SK-N-SH (cell line): ENCODE measurements around the gene DCTN4. TPM values are rescaled to one million over a fixed set of nuclear protein-coding genes. Genes with fewer than 3 reads are reported as not detected.

Experiments
- CTCF ChIA-PET: fragments of 300-600, 350-600 bp; formaldehyde crosslinking; extraction: SDS; loops from one replicate; lab custom pipeline; 2021; lab: Yijun Ruan, JAX
- POLR2A ChIA-PET: fragments of 350-600 bp; sonication (Branson Sonifier 250); formaldehyde crosslinking; extraction: SDS; loops from one replicate; lab custom pipeline; 2020; ENCODE audit warnings: antibody characterized with exemption, inconsistent platforms; lab: Yijun Ruan, JAX
- DNase-seq: peaks from one replicate; pipeline ENCODE4 v3.0.0; 2012
- H2AFZ ChIP-seq: fragments of 200-600 bp; sonication (generic); 2 replicates; pipeline ENCODE4 v1.8.1; 2016; ENCODE audit warnings: antibody characterized with exemption, mild to moderate bottlenecking, low read depth
- H3F3A ChIP-seq: fragments of 200-600 bp; sonication (generic); replicated peaks from 2 replicates; pipeline ENCODE3; 2016; ENCODE audit warnings: antibody characterized with exemption, mild to moderate bottlenecking; ENCODE audit not compliant: insufficient read depth
- H3K27ac ChIP-seq, 2 experiments: fragments of 200-500 bp in 1 of 2; fragments of 200-600 bp in 1 of 2; sonication (Bioruptor generic) in 1 of 2; sonication (generic), shearing (Covaris generic) in 1 of 2; 2 replicates each; pipeline versions ENCODE4 v1.5.1 to v1.6.1; 2014 to 2016; ENCODE audit warnings: low read depth in 2 of 2, inconsistent platforms in 1 of 2, low read length in 1 of 2, mild to moderate bottlenecking in 1 of 2, mixed read lengths in 1 of 2
- H3K27me3 ChIP-seq: fragments of 200-600 bp; sonication (generic), shearing (Covaris generic); 2 replicates; pipeline ENCODE4 v1.6.1; 2016; ENCODE audit warnings: mixed run types; ENCODE audit not compliant: insufficient read depth
- H3K36me3 ChIP-seq, 2 experiments: fragments of 200-500 bp in 1 of 2; fragments of 200-600 bp in 1 of 2; sonication (Bioruptor generic) in 1 of 2; sonication (generic) in 1 of 2; replicated peaks in 1 of 2; 2 replicates each; pipeline versions ENCODE3 to v1.5.1; 2014 to 2016; ENCODE audit warnings: low read length in 1 of 2, mild to moderate bottlenecking in 1 of 2; ENCODE audit not compliant: insufficient read depth in 2 of 2, control insufficient read depth in 1 of 2
- H3K4me1 ChIP-seq, 2 experiments: fragments of 200-500 bp in 1 of 2; fragments of 200-600 bp in 1 of 2; sonication (Bioruptor generic) in 1 of 2; sonication (generic), shearing (Covaris generic) in 1 of 2; 2 replicates each; pipeline versions ENCODE4 v1.5.1 to v1.6.1; 2014 to 2016; ENCODE audit warnings: low read depth in 1 of 2, low read length in 1 of 2, mixed run types in 1 of 2; ENCODE audit not compliant: insufficient read depth in 2 of 2, control insufficient read depth in 1 of 2
- H3K4me2 ChIP-seq: fragments of 200-600 bp; sonication (generic), shearing (Covaris generic); 2 replicates; pipeline ENCODE4 v1.6.1; 2017; ENCODE audit warnings: mixed run types
- H3K4me3 ChIP-seq, 2 experiments: fragments of 200-500 bp in 1 of 2; fragments of 200-600 bp in 1 of 2; sonication (Bioruptor generic) in 1 of 2; sonication (generic), shearing (Covaris generic) in 1 of 2; 2 replicates each; pipeline versions ENCODE4 v1.5.1 to v1.8.1; 2014 to 2016; ENCODE audit warnings: low read depth in 2 of 2, inconsistent platforms in 1 of 2, low read length in 1 of 2, mild to moderate bottlenecking in 1 of 2, mixed read lengths in 1 of 2, moderate library complexity in 1 of 2
- H3K79me2 ChIP-seq: fragments of 200-600 bp; sonication (generic); 2 replicates; pipeline ENCODE4 v1.8.1; 2017; ENCODE audit warnings: mild to moderate bottlenecking; ENCODE audit not compliant: insufficient read depth
- H3K9ac ChIP-seq: fragments of 200-600 bp; sonication (generic); 2 replicates; pipeline ENCODE4 v1.6.1; 2017; ENCODE audit warnings: mixed run types
- H3K9me2 ChIP-seq: fragments of 200-600 bp; sonication (generic); 2 replicates; pipeline ENCODE4 v1.6.1; 2017; ENCODE audit warnings: mixed run types
- H3K9me3 ChIP-seq: fragments of 200-600 bp; sonication (generic); 2 replicates; pipeline ENCODE4 v1.6.1; 2017; ENCODE audit warnings: mixed run types, mild to moderate bottlenecking, moderate library complexity
- H4K20me1 ChIP-seq: fragments of 200-600 bp; sonication (generic); 2 replicates; pipeline ENCODE4 v1.6.1; 2017; ENCODE audit warnings: mild to moderate bottlenecking, mixed run types; ENCODE audit not compliant: insufficient read depth
- CHD2 ChIP-seq: fragments of 150-350 bp; IDR thresholded peaks from 2 replicates; pipeline ENCODE4 v1.6.1; 2018; ENCODE audit warnings: low read length; ENCODE audit not compliant: partially characterized antibody
- EP300 ChIP-seq, 2 experiments: IDR thresholded peaks; 2 replicates each; pipeline versions ENCODE4 v1.4.0 to v1.6.1; 2012; ENCODE audit warnings: borderline replicate concordance in 1 of 2, low read depth in 1 of 2, low read length in 1 of 2
- FOSL2 ChIP-seq: IDR thresholded peaks from 2 replicates; pipeline ENCODE4 v1.4.0; 2012; ENCODE audit warnings: low read depth, mild to moderate bottlenecking, moderate library complexity, borderline replicate concordance
- GABPA ChIP-seq: IDR thresholded peaks from 2 replicates; pipeline ENCODE4 v1.4.0; 2012; ENCODE audit warnings: low read depth, mild to moderate bottlenecking
- GATA2 ChIP-seq: sonication (generic); formaldehyde crosslinking; IDR thresholded peaks from 2 replicates; pipeline ENCODE4 v1.5.0; 2020; ENCODE audit warnings: mild to moderate bottlenecking, missing genetic modification reagents
- JUND ChIP-seq: IDR thresholded peaks from 2 replicates; pipeline ENCODE4 v1.4.0; 2012
- MEF2A ChIP-seq: IDR thresholded peaks from 2 replicates; pipeline ENCODE4 v1.4.0; 2012; ENCODE audit warnings: low read depth, borderline replicate concordance
- MXI1 ChIP-seq: IDR thresholded peaks from 2 replicates; pipeline ENCODE4 v1.6.1; 2012; ENCODE audit warnings: mild to moderate bottlenecking, low read depth, low read length, improper control_type of control experiment
- NFIC ChIP-seq: IDR thresholded peaks from 2 replicates; pipeline ENCODE4 v1.4.0; 2012; ENCODE audit warnings: borderline replicate concordance
- POLR2AphosphoS5 ChIP-seq: IDR thresholded peaks from 2 replicates; pipeline ENCODE4 v1.6.1; 2012; ENCODE audit warnings: low read depth, low read length
- RAD21 ChIP-seq: IDR thresholded peaks from 2 replicates; pipeline ENCODE4 v1.6.1; 2012; ENCODE audit warnings: mild to moderate bottlenecking, low read length
- RCOR1 ChIP-seq: fragments of 150-350 bp; IDR thresholded peaks from 2 replicates; pipeline ENCODE4 v1.6.1; 2017; ENCODE audit warnings: antibody characterized with exemption, low read length
- RFX5 ChIP-seq: IDR thresholded peaks from 2 replicates; pipeline ENCODE4 v1.6.1; 2012; ENCODE audit warnings: mild to moderate bottlenecking, improper control_type of control experiment, low read length
- RXRA ChIP-seq: IDR thresholded peaks from 2 replicates; pipeline ENCODE4 v1.4.0; 2012; ENCODE audit warnings: low read depth, mild to moderate bottlenecking, borderline replicate concordance
- SIN3A ChIP-seq: IDR thresholded peaks from 2 replicates; pipeline ENCODE4 v1.6.1; 2012; ENCODE audit warnings: low read depth, mild to moderate bottlenecking, low read length, moderate library complexity, borderline replicate concordance
- SMC3 ChIP-seq: IDR thresholded peaks from 2 replicates; pipeline ENCODE4 v1.6.1; 2012; ENCODE audit warnings: low read depth, low read length, improper control_type of control experiment
- TCF12 ChIP-seq: IDR thresholded peaks from 2 replicates; pipeline ENCODE4 v1.4.0; 2012
- TEAD4 ChIP-seq: IDR thresholded peaks from 2 replicates; pipeline ENCODE4 v1.4.0; 2012; ENCODE audit warnings: mild to moderate bottlenecking, borderline replicate concordance; ENCODE audit not compliant: insufficient read depth
- WGBS: methylation state at CpG from one replicate; pipeline ENCODE4 v1.1.6; 2017; ENCODE audit warnings: low lambda C conversion rate; 5-methylcytosine and 5-hydroxymethylcytosine counted together
- polyA plus RNA-seq, 3 experiments: library from polyadenylated mRNA; depleted of rRNA; stranded (reverse); fragments of >200 nt; gene quantifications; 2 replicates each; pipeline ENCODE4 v1.2.3, GENCODE V29; 2012
- TF ChIP-seq, protein P1 (sequence below): fragments of 200-600 bp; sonication (generic); IDR thresholded peaks from 2 replicates; pipeline ENCODE4 v1.6.1; 2017; ENCODE audit warnings: antibody characterized with exemption, mild to moderate bottlenecking, moderate library complexity
- TF ChIP-seq, protein P2 (sequence below): IDR thresholded peaks from 2 replicates; pipeline ENCODE4; 2012
- TF ChIP-seq, protein P3 (sequence below): IDR thresholded peaks from 2 replicates; pipeline ENCODE4 v1.4.0; 2012; ENCODE audit warnings: low read depth, borderline replicate concordance
- TF ChIP-seq, protein P4 (sequence below): fragments of 150-350 bp; IDR thresholded peaks from 2 replicates; pipeline ENCODE4 v1.6.1; 2016; ENCODE audit warnings: mild to moderate bottlenecking, low read depth, low read length

DCTN4 gene
- polyA plus RNA-seq, 1 of the 3 experiments (the other 2 are of a cell fraction), result 22.8 TPM

DNA sequence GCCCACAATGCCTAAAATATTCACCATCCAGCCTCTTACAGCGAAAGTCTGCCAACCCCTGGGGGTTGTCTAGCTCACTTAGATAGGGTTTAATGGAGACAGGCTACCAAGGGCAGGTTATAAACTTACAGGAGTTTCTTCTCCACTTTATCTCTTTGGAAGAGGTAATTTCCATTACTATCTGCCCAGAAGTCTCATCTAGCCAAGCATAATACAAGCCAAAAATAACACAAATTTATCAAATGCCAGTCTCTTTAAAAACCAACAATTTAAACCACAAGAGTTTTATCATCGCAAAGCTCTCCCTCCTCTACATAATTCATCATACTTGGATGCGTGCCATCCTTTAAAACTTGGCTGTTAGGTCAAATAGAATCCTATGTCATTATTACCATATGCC is 64.2 kb downstream of the DCTN4 start:
- H3K9ac ChIP-seq, result no peak overlapping the region
- CTCF ChIA-PET, result interaction anchor here (0.8 kb wide), 1 partner anchor 74 kb away, joined by 3 read pairs; no protein-coding TSS in a partner anchor
- POLR2A ChIA-PET, result no interaction called here

DNA sequence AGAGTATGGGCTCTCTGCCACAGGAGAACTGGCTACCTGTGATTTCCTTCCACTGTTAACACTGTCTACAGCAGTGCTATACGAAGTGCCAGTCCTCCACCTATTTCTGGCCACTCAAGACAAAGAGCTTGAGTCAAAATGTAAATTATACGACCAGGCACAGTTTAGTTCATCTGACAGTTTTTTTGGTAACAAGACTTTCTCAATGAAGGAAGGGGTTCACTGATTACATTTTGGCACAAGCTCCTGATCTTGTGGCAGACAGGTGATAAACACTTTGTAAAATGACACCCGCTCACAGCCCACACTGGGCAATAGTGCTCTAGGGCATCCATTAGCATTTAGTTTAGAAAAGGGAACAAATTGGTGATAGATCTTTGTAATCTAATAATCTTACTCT is 66.5 kb downstream of the DCTN4 start:
- WGBS, result 91% methylated on average over 3 of the region's 3 CpGs
- TF ChIP-seq, protein P1, sequence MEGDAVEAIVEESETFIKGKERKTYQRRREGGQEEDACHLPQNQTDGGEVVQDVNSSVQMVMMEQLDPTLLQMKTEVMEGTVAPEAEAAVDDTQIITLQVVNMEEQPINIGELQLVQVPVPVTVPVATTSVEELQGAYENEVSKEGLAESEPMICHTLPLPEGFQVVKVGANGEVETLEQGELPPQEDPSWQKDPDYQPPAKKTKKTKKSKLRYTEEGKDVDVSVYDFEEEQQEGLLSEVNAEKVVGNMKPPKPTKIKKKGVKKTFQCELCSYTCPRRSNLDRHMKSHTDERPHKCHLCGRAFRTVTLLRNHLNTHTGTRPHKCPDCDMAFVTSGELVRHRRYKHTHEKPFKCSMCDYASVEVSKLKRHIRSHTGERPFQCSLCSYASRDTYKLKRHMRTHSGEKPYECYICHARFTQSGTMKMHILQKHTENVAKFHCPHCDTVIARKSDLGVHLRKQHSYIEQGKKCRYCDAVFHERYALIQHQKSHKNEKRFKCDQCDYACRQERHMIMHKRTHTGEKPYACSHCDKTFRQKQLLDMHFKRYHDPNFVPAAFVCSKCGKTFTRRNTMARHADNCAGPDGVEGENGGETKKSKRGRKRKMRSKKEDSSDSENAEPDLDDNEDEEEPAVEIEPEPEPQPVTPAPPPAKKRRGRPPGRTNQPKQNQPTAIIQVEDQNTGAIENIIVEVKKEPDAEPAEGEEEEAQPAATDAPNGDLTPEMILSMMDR, result no peak
- no peak for TF ChIP-seq RAD21
- TF ChIP-seq SIN3A, result no peak
- no peak for TF ChIP-seq GABPA
- TF ChIP-seq FOSL2, result no peak
- TF ChIP-seq, protein P2, sequence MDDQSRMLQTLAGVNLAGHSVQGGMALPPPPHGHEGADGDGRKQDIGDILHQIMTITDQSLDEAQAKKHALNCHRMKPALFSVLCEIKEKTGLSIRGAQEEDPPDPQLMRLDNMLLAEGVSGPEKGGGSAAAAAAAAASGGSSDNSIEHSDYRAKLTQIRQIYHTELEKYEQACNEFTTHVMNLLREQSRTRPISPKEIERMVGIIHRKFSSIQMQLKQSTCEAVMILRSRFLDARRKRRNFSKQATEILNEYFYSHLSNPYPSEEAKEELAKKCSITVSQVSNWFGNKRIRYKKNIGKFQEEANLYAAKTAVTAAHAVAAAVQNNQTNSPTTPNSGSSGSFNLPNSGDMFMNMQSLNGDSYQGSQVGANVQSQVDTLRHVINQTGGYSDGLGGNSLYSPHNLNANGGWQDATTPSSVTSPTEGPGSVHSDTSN, result no peak
- no peak for TF ChIP-seq RXRA
- no peak for TF ChIP-seq GATA2 (CRISPR knock-in tag)
- TF ChIP-seq SMC3, result no peak
- TF ChIP-seq CHD2, result no peak
- TF ChIP-seq RCOR1, result no peak

More for the DNA sequence above, 64.2 kb downstream of the DCTN4 start:
- Histone ChIP-seq H3K36me3 (peaks cover 82 to 85% of the 10 kb centered on the region in 2 experiments), H2AFZ (no peak overlapping the region), H3K4me2 (peak overlapping the region; percentile 38; the same call in 1 of the 2 replicates), H4K20me1 (peaks cover 29% of the 10 kb centered on the region), H3F3A (peaks cover 25% of the 10 kb centered on the region), H3K27ac (peak overlapping the region in 1 of 2 experiments; percentile 44; a peak in 2 of 4 replicates), H3K27me3 (no peaks in the 10 kb centered on the region), H3K9me2 (no peaks in the 10 kb centered on the region), H3K4me1 (peaks cover 4 to 8% of the 10 kb centered on the region in 2 experiments), H3K9me3 (no peaks in the 10 kb centered on the region), H3K79me2 (peaks cover 16% of the 10 kb centered on the region), H3K4me3 (no peak overlapping the region)
- WGBS, result 48% methylated on average over 3 of the region's 3 CpGs
- DNase-seq, result no peak
- TF ChIP-seq RFX5 (no peak), TCF12 (peak; percentile 86), JUND (peak; percentile 75), EP300 (IDR thresholded peaks at IDR 0.05; ENCODE audit: borderline replicate concordance in 1 of 2, low read depth in 1 of 2, low read length in 1 of 2) (peak in 1 of 2 experiments; percentile 79; a peak in 1 of 4 replicates), NFIC (peak; percentile 97), POLR2AphosphoS5 (peak; percentile 70; the same call in 1 of the 2 replicates), TEAD4 (peak; percentile 78), RXRA (peak; percentile 37; the same call in 1 of the 2 replicates), MXI1 (no peak), MEF2A (peak; percentile 78; the same call in 1 of the 2 replicates)
- TF ChIP-seq, protein P3, sequence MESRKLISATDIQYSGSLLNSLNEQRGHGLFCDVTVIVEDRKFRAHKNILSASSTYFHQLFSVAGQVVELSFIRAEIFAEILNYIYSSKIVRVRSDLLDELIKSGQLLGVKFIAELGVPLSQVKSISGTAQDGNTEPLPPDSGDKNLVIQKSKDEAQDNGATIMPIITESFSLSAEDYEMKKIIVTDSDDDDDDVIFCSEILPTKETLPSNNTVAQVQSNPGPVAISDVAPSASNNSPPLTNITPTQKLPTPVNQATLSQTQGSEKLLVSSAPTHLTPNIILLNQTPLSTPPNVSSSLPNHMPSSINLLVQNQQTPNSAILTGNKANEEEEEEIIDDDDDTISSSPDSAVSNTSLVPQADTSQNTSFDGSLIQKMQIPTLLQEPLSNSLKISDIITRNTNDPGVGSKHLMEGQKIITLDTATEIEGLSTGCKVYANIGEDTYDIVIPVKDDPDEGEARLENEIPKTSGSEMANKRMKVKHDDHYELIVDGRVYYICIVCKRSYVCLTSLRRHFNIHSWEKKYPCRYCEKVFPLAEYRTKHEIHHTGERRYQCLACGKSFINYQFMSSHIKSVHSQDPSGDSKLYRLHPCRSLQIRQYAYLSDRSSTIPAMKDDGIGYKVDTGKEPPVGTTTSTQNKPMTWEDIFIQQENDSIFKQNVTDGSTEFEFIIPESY, result peak; percentile 51; the same call in 1 of the 2 replicates
- TF ChIP-seq, protein P2, result peak; percentile 94
- TF ChIP-seq, protein P4, sequence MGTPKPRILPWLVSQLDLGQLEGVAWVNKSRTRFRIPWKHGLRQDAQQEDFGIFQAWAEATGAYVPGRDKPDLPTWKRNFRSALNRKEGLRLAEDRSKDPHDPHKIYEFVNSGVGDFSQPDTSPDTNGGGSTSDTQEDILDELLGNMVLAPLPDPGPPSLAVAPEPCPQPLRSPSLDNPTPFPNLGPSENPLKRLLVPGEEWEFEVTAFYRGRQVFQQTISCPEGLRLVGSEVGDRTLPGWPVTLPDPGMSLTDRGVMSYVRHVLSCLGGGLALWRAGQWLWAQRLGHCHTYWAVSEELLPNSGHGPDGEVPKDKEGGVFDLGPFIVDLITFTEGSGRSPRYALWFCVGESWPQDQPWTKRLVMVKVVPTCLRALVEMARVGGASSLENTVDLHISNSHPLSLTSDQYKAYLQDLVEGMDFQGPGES, result no peak

More for the DNA sequence above, 66.5 kb downstream of the DCTN4 start:
- POLR2A ChIA-PET, result no interaction called here
- H3K9ac ChIP-seq, result no peak overlapping the region
- no peak overlapping the region for H3K27ac ChIP-seq
- CTCF ChIA-PET, result interaction anchor here (0.8 to 2.6 kb wide), 2 partner anchors 9 to 35 kb away, joined by 3 to 8 read pairs; partner anchors contain the start of gene RBM22
- H3F3A ChIP-seq, result peaks cover 30% of the 10 kb centered on the region
- H3K9me3 ChIP-seq, result no peaks in the 10 kb centered on the region
- H3K4me3 ChIP-seq, result no peak overlapping the region
- peaks cover 29% of the 10 kb centered on the region for H4K20me1 ChIP-seq
- H2AFZ ChIP-seq, result no peak overlapping the region
- H3K4me1 ChIP-seq, result no peaks in the 10 kb centered on the region
- no peak for DNase-seq
- H3K4me2 ChIP-seq, result no peak overlapping the region
- H3K27me3 ChIP-seq, result no peaks in the 10 kb centered on the region
- peaks cover 62 to 72% of the 10 kb centered on the region in 2 experiments for H3K36me3 ChIP-seq
- H3K79me2 ChIP-seq, result no peaks in the 10 kb centered on the region
- H3K9me2 ChIP-seq, result no peaks in the 10 kb centered on the region
